Right cardiac atrium (tissue), 5 donors: ENCODE results near the gene ZNF750. TPM values are rescaled to one million over a fixed set of nuclear protein-coding genes. Genes with fewer than 3 reads are reported as not detected.
A peak's percentile ranks its signal among the peaks of the same experiment; 100 is the strongest.

Source experiments
- ATAC-seq, 2 donors: fragments of 200-7000 bp; cut with Tn5 transposase; one replicate each; pipeline versions ENCODE4 v1.8.0 to v1.9.1; 2020; ENCODE audit warnings: moderate library complexity in 2 of 2, mild to moderate bottlenecking in 1 of 2
- DNase-seq, 3 donors: peaks; one replicate each; pipeline ENCODE4 v3.0.0-alpha.2; 2020
- H3K27ac ChIP-seq: one replicate; pipeline ENCODE4 v1.5.1; 2013; ENCODE audit warnings: mild to moderate bottlenecking, low read length, control low read depth, moderate library complexity
- H3K27me3 ChIP-seq: one replicate; pipeline ENCODE4 v1.6.1; 2013; ENCODE audit not compliant: control insufficient read depth, insufficient read depth
- H3K4me1 ChIP-seq: one replicate; pipeline ENCODE4 v1.6.1; 2013; ENCODE audit warnings: low read length; ENCODE audit not compliant: control insufficient read depth, insufficient read depth
- H3K4me3 ChIP-seq: one replicate; pipeline ENCODE4 v1.5.1; 2013; ENCODE audit warnings: low read length, control low read depth
- H3K9me3 ChIP-seq: one replicate; pipeline ENCODE4 v1.6.1; 2013; ENCODE audit warnings: low read length; ENCODE audit not compliant: control insufficient read depth
- WGBS: extraction: QIAGEN DNeasy Blood & Tissue Kit; methylation state at CpG from one replicate; pipeline ENCODE4 v1.1.7; 2013; 5-methylcytosine and 5-hydroxymethylcytosine counted together
- intact Hi-C, 4 donors: fragments of 100-400 bp; cut with DNase I; formaldehyde crosslinking; loops; one replicate each; pipeline versions ENCODE4 v1.11.0 to v1.14.0; 2022 to 2023
- polyA plus RNA-seq: library from polyadenylated mRNA; stranded (reverse); fragments of 200-250 nt; gene quantifications from one replicate; pipeline ENCODE4 v1.2.3, GENCODE V29; 2013
- total RNA-seq, 4 donors: library from RNA; stranded (reverse); fragmentation: NEBNext Ultra II Directional; extraction: Animal tissue kit (Norgen Biotek cat#: 25700); gene quantifications; one replicate each; pipeline ENCODE4 v1.2.1, GENCODE V29; 2021
- donor health status: healthy with polysubstance abuse.
- donor health status: DM: no; HTN: yes; CAD: no.
- donor health status: DM: no; HTN: no; CAD: no.
- donor health status: DM: no; HTN: yes; CAD: no; lungs with severe emphysema.
- donor health status: DM: yes; HTN: yes; CAD: no.

ZNF750 gene
- total and polyA plus RNA-seq, 5 donors = 0.07 TPM; not detected in 4

DNA sequence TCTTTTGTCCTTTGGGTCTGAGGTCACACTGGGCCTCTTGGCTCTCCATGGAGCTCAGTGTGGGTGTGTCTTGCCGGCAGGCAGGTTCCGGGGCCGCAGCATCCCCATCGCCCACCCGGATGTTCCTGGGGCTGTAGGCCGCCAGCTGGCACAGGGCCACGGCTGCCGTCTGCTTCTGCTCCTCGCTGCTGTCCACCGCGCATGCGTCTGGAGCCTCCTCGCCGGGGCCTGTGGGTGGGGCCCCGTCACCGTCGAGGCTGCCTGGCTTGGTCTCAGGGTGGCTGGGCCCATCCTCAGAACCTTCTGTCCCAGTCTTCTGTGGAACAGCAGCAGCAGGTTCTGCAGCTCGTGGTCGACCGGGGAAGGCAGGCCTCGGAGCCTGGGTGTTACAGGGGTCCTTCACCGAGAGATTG lies 9.6 kb downstream of the ZNF750 start:
- Histone ChIP-seq H3K27me3 (no peaks in the 10 kb centered on the region), H3K4me1 (no peaks in the 10 kb centered on the region), H3K27ac (peak overlapping the region; percentile 33), H3K9me3 (no peaks in the 10 kb centered on the region), H3K4me3 (no peak overlapping the region)
- 37% methylated on average over 22 of the region's 22 CpGs for whole genome bisulfite sequencing
- intact Hi-C loops = no loop called here
- peak; percentile 67 to 85 for ATAC-seq
- DNase-seq = peak; percentile 86 to 95 (median 94)

- no peak for ATAC-seq
- H3K27ac ChIP-seq = no peak overlapping the region
- H3K9me3 ChIP-seq = no peaks in the 10 kb centered on the region
- WGBS = 97% methylated on average over 26 of the region's 26 CpGs
- no peak for DNase-seq
- H3K4me1 ChIP-seq = no peaks in the 10 kb centered on the region
- intact Hi-C loops = no loop called here
- H3K4me3 ChIP-seq = no peak overlapping the region
- H3K27me3 ChIP-seq = no peaks in the 10 kb centered on the region
Observed at GRCh38 chr17:82828875-82829487, 10.8 kb downstream of the ZNF750 start.

DNA sequence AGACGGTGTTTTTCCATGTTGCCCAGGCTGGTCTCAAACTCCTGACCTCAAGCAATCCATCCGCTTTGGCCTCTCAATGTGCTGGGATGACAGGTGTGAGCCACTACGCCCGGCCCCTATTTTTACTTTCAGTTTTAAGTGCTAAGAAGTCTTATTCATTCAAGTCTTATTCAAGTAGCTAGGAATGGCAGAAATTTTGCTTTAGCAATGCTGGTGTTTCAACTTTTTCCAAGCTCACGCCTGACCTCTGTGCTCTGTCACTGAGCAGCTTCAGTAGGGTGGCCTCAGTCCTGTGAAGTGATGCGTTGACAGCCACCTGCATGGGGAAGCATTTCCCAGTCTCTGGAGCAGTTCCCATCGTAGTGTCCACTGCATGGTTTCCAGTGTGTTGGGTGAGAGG lies 12.9 kb downstream of the ZNF750 start:
- no peak for ATAC-seq
- no peak overlapping the region for H3K27ac ChIP-seq
- H3K27me3 ChIP-seq = no peaks in the 10 kb centered on the region
- DNase-seq = no peak
- H3K4me3 ChIP-seq = no peak overlapping the region
- WGBS = 80% methylated on average over 7 of the region's 7 CpGs
- no peaks in the 10 kb centered on the region for H3K9me3 ChIP-seq
- H3K4me1 ChIP-seq = no peaks in the 10 kb centered on the region
- intact Hi-C loops = no loop called here

DNA sequence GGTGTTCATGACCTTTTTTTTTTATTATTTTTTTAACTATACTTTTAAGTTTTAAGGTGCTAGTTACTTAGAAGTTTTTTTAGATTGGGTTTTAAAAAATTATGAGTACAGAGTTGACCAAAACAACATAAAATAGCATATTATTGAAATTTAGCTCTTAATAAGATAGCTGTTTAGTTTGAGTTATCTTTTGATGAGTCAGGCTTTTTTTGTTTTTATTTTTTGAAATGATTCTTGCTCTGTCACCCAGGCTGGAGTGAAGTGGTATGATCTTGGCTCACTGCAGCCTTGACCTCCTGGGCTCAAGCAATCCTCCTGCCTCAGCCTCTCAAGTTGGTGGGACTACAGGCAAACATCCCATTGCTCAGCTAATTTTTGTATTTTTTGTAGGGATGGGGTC lies 13.6 kb downstream of the ZNF750 start:
- Histone ChIP-seq H3K27ac (no peak overlapping the region), H3K27me3 (no peaks in the 10 kb centered on the region), H3K9me3 (no peaks in the 10 kb centered on the region), H3K4me3 (no peak overlapping the region), H3K4me1 (no peaks in the 10 kb centered on the region)
- ATAC-seq = no peak
- intact Hi-C loops = no loop called here
- DNase-seq = no peak

DNA sequence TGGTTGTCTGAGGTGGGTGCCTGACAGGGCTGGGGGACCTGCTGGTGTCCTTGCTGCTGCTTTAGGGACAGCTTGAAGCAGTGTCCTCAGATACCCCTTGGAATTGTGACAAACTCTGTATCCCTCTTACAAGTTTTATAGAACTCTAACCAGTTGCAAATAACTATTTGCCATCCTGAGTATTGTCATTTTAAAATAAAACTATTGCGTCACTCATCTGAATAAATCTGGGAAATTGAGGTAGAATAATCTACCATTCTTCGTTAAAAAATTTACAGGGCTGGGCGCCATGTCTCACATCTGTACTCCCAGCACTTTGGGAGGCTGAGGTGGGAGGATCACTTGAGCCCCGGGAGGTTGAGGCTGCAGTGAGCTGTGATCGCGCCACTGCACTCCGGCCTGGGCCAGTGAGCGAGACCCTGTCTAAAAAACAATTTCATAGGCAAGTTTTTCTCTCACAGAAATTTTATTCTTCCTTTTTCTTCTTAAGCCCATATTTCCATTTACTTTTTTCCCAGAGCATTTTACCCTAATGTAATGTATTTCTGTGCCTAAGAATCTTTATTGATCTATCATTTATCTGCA lies 14.2 kb downstream of the ZNF750 start:
- intact Hi-C loops = no loop called here
- H3K9me3 ChIP-seq = no peaks in the 10 kb centered on the region
- no peaks in the 10 kb centered on the region for H3K27me3 ChIP-seq
- no peak for DNase-seq
- H3K4me3 ChIP-seq = no peak overlapping the region
- 98% methylated on average over 8 of the region's 8 CpGs for WGBS
- ATAC-seq = no peak
- no peaks in the 10 kb centered on the region for H3K4me1 ChIP-seq
- H3K27ac ChIP-seq = no peak overlapping the region

GRCh38 chr17:82823004-82823403 lies 16.8 kb downstream of the ZNF750 start:
- intact Hi-C loops = no loop called here
- Histone ChIP-seq H3K9me3 (no peaks in the 10 kb centered on the region), H3K27me3 (no peaks in the 10 kb centered on the region), H3K4me1 (no peaks in the 10 kb centered on the region), H3K27ac (no peak overlapping the region), H3K4me3 (no peak overlapping the region)
- no peak for DNase-seq
- ATAC-seq = peak in 1 of 2 donors; percentile 40
- 83% methylated on average over 5 of the region's 5 CpGs for WGBS

GRCh38 chr17:82822281-82822680 lies 17.5 kb downstream of the ZNF750 start:
- H3K27ac ChIP-seq = no peak overlapping the region
- no peaks in the 10 kb centered on the region for H3K9me3 ChIP-seq
- H3K4me1 ChIP-seq = no peaks in the 10 kb centered on the region
- DNase-seq = no peak
- intact Hi-C loops = no loop called here
- H3K4me3 ChIP-seq = no peak overlapping the region
- WGBS = 93% methylated on average over 16 of the region's 16 CpGs
- H3K27me3 ChIP-seq = no peaks in the 10 kb centered on the region
- no peak for ATAC-seq

GRCh38 chr17:82821554-82821953 lies 18.3 kb downstream of the ZNF750 start:
- no peak for ATAC-seq
- over 99% methylated on average over 2 of the region's 2 CpGs for WGBS
- H3K4me1 ChIP-seq = no peaks in the 10 kb centered on the region
- no peak overlapping the region for H3K4me3 ChIP-seq
- intact Hi-C loops = no loop called here
- no peaks in the 10 kb centered on the region for H3K27me3 ChIP-seq
- no peak overlapping the region for H3K27ac ChIP-seq
- DNase-seq = no peak
- no peaks in the 10 kb centered on the region for H3K9me3 ChIP-seq

DNA sequence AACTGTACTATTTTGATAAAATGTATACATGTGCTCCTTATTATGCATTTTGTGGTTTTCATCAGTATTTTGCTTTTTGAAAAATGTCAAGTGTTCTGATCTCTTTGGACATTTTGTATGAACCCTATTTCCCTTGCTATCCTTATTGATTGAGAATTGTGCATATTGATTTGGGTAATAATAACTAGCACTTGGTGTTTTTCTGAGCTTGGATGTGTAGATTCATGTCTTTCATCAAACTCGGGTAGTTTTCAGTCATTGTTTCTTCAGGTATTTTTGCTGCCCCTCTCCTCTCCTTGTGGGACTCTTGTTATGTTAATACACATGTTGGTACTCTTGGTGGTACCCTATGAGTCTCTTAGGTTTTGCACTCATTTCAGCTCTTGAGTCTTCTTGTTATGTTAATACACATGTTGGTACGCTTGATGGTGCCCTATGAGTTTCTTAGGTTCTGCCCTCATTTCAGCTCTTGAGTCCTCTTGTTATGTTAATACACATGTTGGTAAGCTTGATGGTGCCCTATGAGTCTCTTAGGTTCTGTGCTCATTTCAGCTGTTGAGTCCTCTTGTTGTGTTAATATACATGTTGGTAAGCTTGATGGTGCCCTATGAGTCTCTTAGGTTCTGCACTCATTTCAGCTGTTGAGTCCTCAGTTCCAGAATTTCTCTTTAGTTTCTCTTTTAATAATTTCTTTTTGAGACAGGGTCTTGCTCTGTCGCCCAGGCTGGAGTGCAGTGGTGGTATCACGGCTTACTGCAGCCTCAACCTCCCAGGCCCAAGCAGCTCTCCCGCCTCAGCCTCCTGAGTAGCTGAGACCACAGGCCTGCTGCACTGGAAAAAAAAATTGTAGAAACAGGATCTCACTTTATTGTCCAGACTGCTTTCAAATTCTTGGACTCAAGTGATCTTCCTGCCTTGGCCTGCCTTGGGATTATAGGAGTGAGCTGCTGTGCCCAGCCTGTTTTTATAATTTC lies 19.3 kb downstream of the ZNF750 start:
- ATAC-seq (no peak), DNase-seq (no peak)
- H3K4me3 ChIP-seq = no peak overlapping the region
- intact Hi-C loops = no loop called here
- H3K27ac ChIP-seq = no peak overlapping the region
- H3K27me3 ChIP-seq = no peaks in the 10 kb centered on the region
- H3K9me3 ChIP-seq = no peaks in the 10 kb centered on the region
- WGBS = 95% methylated on average over 5 of the region's 5 CpGs
- H3K4me1 ChIP-seq = no peaks in the 10 kb centered on the region

DNA sequence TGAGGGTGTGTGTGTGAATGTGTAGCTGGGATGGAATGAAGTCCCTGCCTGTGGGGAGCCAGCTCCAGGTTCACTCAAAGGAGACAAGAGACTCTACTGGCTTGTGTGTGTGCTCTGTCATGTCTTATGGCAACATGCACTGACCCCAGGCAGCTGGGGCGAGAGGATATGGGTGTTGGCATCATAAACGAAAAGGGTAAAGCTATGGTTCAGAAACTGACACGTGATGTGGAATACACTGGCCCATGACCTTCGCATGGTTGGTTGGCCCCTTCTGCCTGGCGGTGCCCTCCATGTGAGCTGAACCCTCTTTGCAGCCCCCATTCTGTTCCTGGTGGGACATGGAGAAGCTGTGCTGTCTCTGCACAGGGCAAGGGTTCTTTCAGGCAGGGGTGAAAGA lies 21.9 kb downstream of the ZNF750 start:
- intact Hi-C loops = no loop called here
- WGBS = 94% methylated on average over 5 of the region's 5 CpGs

GRCh38 chr17:82816358-82816757 lies 23.5 kb downstream of the ZNF750 start:
- H3K4me3 ChIP-seq = no peak overlapping the region
- H3K27me3 ChIP-seq = no peaks in the 10 kb centered on the region
- no peaks in the 10 kb centered on the region for H3K4me1 ChIP-seq
- H3K9me3 ChIP-seq = no peaks in the 10 kb centered on the region
- no peak for DNase-seq
- WGBS = 81% methylated on average over 7 of the region's 7 CpGs
- no peak for ATAC-seq
- intact Hi-C loops = no loop called here
- H3K27ac ChIP-seq = no peak overlapping the region

More for the DNA sequence above, 21.9 kb downstream of the ZNF750 start:
- no peak overlapping the region for H3K4me3 ChIP-seq
- H3K27ac ChIP-seq = no peak overlapping the region
- H3K27me3 ChIP-seq = no peaks in the 10 kb centered on the region
- ATAC-seq (no peak), DNase-seq (no peak)
- no peaks in the 10 kb centered on the region for H3K9me3 ChIP-seq
- H3K4me1 ChIP-seq = no peaks in the 10 kb centered on the region
